ENCODE data around the gene DLG2.

Gene DLG2

GRCh38 chr11:84256618-84257017 lies 1370.5 kb downstream of the DLG2 start:
- Histone ChIP-seq H3K4me3 (replicated peaks; ENCODE audit: insufficient read depth, low read length) (no peak overlapping the region), H3K27me3 (ENCODE audit: insufficient read depth, poor library complexity, severe bottlenecking) (no peaks in the 10 kb centered on the region), H3K27ac (replicated peaks) (no peak overlapping the region)
- DNase-seq (ENCODE audit: low read depth in 1 of 2, low spot score in 1 of 2): no peak
- TF ChIP-seq CTCF (IDR thresholded peaks at IDR 0.05; ENCODE audit: insufficient read depth, low read length): no peak
- TF ChIP-seq POLR2AphosphoS5 (IDR thresholded peaks at IDR 0.05; ENCODE audit: low read depth): no peak
- no peak for TF ChIP-seq GABPA (IDR thresholded peaks at IDR 0.05; ENCODE audit: low read depth)
- TF ChIP-seq REST (IDR thresholded peaks at IDR 0.05; ENCODE audit: insufficient replicate concordance, low read depth): no peak
- no peak for TF ChIP-seq SPI1 (IDR thresholded peaks at IDR 0.05; ENCODE audit: borderline replicate concordance, low read depth)

DNA sequence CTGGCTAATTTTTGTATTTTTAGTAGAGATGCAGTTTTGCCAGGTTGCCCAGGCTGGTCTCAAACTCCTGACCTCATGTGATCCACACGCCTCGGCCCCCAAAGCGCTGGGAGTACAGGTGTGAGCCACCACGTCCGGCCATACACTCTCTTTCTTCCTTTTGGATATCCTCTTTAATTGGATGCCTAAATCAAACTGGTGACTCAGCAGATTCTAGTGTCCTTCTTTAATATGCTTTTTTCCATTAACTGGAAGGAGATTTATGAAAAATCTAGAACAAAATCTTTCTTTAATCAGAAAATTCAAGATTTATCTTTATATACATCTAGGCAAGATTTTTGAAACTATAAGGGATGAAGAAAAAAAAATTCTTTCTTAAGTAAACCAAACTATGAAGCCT lies 1371.7 kb downstream of the DLG2 start:
- no peak for TF ChIP-seq POLR2AphosphoS5 (IDR thresholded peaks at IDR 0.05; ENCODE audit: low read depth)
- TF ChIP-seq SPI1 (IDR thresholded peaks at IDR 0.05; ENCODE audit: borderline replicate concordance, low read depth): no peak
- TF ChIP-seq GABPA (IDR thresholded peaks at IDR 0.05; ENCODE audit: low read depth): no peak
- TF ChIP-seq CTCF (IDR thresholded peaks at IDR 0.05; ENCODE audit: insufficient read depth, low read length): no peak
- DNase-seq (ENCODE audit: low read depth in 1 of 2, low spot score in 1 of 2): no peak
- Histone ChIP-seq H3K27ac (replicated peaks) (no peak overlapping the region), H3K4me3 (replicated peaks; ENCODE audit: insufficient read depth, low read length) (no peak overlapping the region), H3K27me3 (ENCODE audit: insufficient read depth, poor library complexity, severe bottlenecking) (no peaks in the 10 kb centered on the region)

DNA sequence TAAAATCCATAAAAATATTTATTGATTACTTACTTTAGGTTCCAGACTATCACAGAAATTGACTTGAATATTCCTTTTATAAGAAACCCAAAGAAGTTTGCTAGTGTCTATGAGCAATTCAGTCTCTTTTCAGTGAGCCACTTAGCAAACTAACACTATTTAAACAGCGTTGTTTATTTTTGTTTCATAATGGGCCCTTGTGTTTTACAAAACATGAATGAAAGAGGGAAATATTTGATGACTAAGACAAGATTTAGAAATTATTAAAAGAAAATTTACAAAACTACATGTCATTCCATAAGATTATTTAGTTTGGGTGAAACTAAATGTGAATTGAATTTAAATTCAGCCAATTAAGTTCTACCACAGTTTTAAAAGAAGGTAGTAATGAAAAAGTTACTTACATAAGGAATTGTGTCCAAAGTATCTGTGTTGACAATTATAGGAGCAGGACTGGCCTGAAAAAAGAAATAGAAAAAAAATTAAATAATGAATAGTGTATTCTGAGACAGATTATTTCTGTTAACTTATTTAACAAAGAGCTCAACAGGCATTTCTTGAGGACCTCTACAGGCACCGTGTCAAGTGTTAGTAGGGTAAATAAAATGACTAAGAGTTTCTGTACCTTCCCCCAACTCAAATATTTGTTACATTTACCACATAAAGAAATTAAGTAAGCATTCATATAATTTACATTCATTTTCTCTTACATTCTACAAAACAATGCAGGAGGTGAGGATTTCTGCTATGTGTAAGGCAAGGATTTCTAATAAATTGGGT lies 1376.1 kb downstream of the DLG2 start:
- no peak for DNase-seq (ENCODE audit: low read depth in 1 of 2, low spot score in 1 of 2)
- TF ChIP-seq POLR2AphosphoS5 (IDR thresholded peaks at IDR 0.05; ENCODE audit: low read depth): no peak
- TF ChIP-seq CTCF (IDR thresholded peaks at IDR 0.05; ENCODE audit: insufficient read depth, low read length): no peak
- no peak for TF ChIP-seq REST (IDR thresholded peaks at IDR 0.05; ENCODE audit: insufficient replicate concordance, low read depth)
- TF ChIP-seq SPI1 (IDR thresholded peaks at IDR 0.05; ENCODE audit: borderline replicate concordance, low read depth): no peak
- no peak for TF ChIP-seq GABPA (IDR thresholded peaks at IDR 0.05; ENCODE audit: low read depth)
- Histone ChIP-seq H3K27me3 (ENCODE audit: insufficient read depth, poor library complexity, severe bottlenecking) (no peaks in the 10 kb centered on the region), H3K4me3 (replicated peaks; ENCODE audit: insufficient read depth, low read length) (no peak overlapping the region), H3K27ac (replicated peaks) (no peak overlapping the region)
